ENCODE data around the gene FMN1.

FMN1 gene

GRCh38 chr15:33099213-33099612, 95.3 kb downstream of the FMN1 start:
- H3K9me3 ChIP-seq, result no peaks in the 10 kb centered on the region
- H3K36me3 ChIP-seq, result no peaks in the 10 kb centered on the region
- no peak overlapping the region for H3K4me3 ChIP-seq (ENCODE audit: low read depth in 1 of 2, low read length in 1 of 2)
- no peaks in the 10 kb centered on the region for H3K4me1 ChIP-seq (ENCODE audit: control insufficient read depth in 1 of 2, insufficient read depth in 1 of 2, low read depth in 1 of 2, low read length in 1 of 2)
- H3K27me3 ChIP-seq, result no peaks in the 10 kb centered on the region
- TF ChIP-seq CTCF (IDR thresholded peaks at IDR 0.05), result no peak
- no peak overlapping the region for H3K27ac ChIP-seq

- Histone ChIP-seq H3K4me1 (ENCODE audit: control insufficient read depth in 1 of 2, insufficient read depth in 1 of 2, low read depth in 1 of 2, low read length in 1 of 2) (no peaks in the 10 kb centered on the region), H3K4me3 (ENCODE audit: low read depth in 1 of 2, low read length in 1 of 2) (no peak overlapping the region), H3K27me3 (no peaks in the 10 kb centered on the region), H3K9me3 (no peaks in the 10 kb centered on the region), H3K36me3 (no peaks in the 10 kb centered on the region), H3K27ac (no peak overlapping the region)
- no peak for TF ChIP-seq CTCF (IDR thresholded peaks at IDR 0.05)
Measured at GRCh38 chr15:33098094-33099058, 96.1 kb downstream of the FMN1 start.

GRCh38 chr15:33096134-33096533, 98.4 kb downstream of the FMN1 start:
- no peaks in the 10 kb centered on the region for H3K9me3 ChIP-seq
- H3K27ac ChIP-seq, result no peak overlapping the region
- no peaks in the 10 kb centered on the region for H3K27me3 ChIP-seq
- H3K4me3 ChIP-seq (ENCODE audit: low read depth in 1 of 2, low read length in 1 of 2), result no peak overlapping the region
- no peak for TF ChIP-seq CTCF (IDR thresholded peaks at IDR 0.05)
- H3K36me3 ChIP-seq, result no peaks in the 10 kb centered on the region
- no peaks in the 10 kb centered on the region for H3K4me1 ChIP-seq (ENCODE audit: control insufficient read depth in 1 of 2, insufficient read depth in 1 of 2, low read depth in 1 of 2, low read length in 1 of 2)

- no peaks in the 10 kb centered on the region for H3K27me3 ChIP-seq
- no peaks in the 10 kb centered on the region for H3K9me3 ChIP-seq
- H3K36me3 ChIP-seq, result no peaks in the 10 kb centered on the region
- H3K27ac ChIP-seq, result no peak overlapping the region
- H3K4me1 ChIP-seq (ENCODE audit: control insufficient read depth in 1 of 2, insufficient read depth in 1 of 2, low read depth in 1 of 2, low read length in 1 of 2), result no peaks in the 10 kb centered on the region
- no peak for TF ChIP-seq CTCF (IDR thresholded peaks at IDR 0.05)
- no peak overlapping the region for H3K4me3 ChIP-seq (ENCODE audit: low read depth in 1 of 2, low read length in 1 of 2)
Measured at GRCh38 chr15:33095641-33096040, 98.9 kb downstream of the FMN1 start.

- no peak overlapping the region for H3K4me3 ChIP-seq (ENCODE audit: low read depth in 1 of 2, low read length in 1 of 2)
Measured at GRCh38 chr15:33094336-33094735, 100.2 kb downstream of the FMN1 start.

More at GRCh38 chr15:33094336-33094735, 100.2 kb downstream of the FMN1 start:
- no peak for TF ChIP-seq CTCF (IDR thresholded peaks at IDR 0.05)
- H3K27me3 ChIP-seq, result no peaks in the 10 kb centered on the region
- H3K36me3 ChIP-seq, result no peaks in the 10 kb centered on the region
- H3K27ac ChIP-seq, result no peak overlapping the region
- no peaks in the 10 kb centered on the region for H3K4me1 ChIP-seq (ENCODE audit: control insufficient read depth in 1 of 2, insufficient read depth in 1 of 2, low read depth in 1 of 2, low read length in 1 of 2)
- H3K9me3 ChIP-seq, result no peaks in the 10 kb centered on the region
